Measurements from ENCODE around the gene EPG5.

DNA sequence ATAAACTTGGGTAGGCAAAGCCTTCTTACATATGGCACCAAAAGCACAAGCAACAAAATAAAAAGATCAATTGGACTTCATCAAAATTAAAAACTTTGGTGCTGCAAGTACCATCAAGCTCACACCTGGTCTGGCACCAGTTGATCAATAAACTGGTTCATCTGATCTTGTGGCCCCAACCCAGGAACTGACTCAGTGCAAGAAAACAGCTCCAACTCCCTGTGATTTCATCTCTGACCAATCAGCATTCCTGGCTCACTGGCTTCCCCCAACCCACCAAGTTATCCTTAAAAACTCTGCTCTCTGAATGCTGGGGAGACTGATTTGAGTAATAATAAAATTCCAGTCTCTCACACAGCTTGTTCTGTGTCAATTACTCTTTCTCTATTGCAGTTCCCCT lies 8.4 kb downstream of the EPG5 start:
- TF ChIP-seq YY1 (IDR thresholded peaks at IDR 0.05; ENCODE audit: low read depth) (no peak), EP300 (IDR thresholded peaks at IDR 0.05; ENCODE audit: borderline replicate concordance) (no peak), RAD21 (IDR thresholded peaks at IDR 0.05; ENCODE audit: low read depth) (no peak), TEAD4 (IDR thresholded peaks at IDR 0.05) (no peak), ZBTB7A (IDR thresholded peaks at IDR 0.05; ENCODE audit: low read depth) (no peak), TAF1 (IDR thresholded peaks at IDR 0.05; ENCODE audit: low read depth) (no peak), CREB1 (IDR thresholded peaks at IDR 0.05; ENCODE audit: low read depth) (no peak), FOXM1 (IDR thresholded peaks at IDR 0.05; ENCODE audit: borderline replicate concordance, low read depth) (no peak), CEBPB (IDR thresholded peaks at IDR 0.05) (no peak), EGR1 (IDR thresholded peaks at IDR 0.05) (no peak), NFIC (IDR thresholded peaks at IDR 0.05) (no peak)
- TF ChIP-seq, protein P1, sequence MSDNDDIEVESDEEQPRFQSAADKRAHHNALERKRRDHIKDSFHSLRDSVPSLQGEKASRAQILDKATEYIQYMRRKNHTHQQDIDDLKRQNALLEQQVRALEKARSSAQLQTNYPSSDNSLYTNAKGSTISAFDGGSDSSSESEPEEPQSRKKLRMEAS (IDR thresholded peaks at IDR 0.05): no peak
- TF ChIP-seq, protein P2, sequence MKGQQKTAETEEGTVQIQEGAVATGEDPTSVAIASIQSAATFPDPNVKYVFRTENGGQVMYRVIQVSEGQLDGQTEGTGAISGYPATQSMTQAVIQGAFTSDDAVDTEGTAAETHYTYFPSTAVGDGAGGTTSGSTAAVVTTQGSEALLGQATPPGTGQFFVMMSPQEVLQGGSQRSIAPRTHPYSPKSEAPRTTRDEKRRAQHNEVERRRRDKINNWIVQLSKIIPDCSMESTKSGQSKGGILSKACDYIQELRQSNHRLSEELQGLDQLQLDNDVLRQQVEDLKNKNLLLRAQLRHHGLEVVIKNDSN (IDR thresholded peaks at IDR 0.05): no peak
- TF ChIP-seq, protein P3, sequence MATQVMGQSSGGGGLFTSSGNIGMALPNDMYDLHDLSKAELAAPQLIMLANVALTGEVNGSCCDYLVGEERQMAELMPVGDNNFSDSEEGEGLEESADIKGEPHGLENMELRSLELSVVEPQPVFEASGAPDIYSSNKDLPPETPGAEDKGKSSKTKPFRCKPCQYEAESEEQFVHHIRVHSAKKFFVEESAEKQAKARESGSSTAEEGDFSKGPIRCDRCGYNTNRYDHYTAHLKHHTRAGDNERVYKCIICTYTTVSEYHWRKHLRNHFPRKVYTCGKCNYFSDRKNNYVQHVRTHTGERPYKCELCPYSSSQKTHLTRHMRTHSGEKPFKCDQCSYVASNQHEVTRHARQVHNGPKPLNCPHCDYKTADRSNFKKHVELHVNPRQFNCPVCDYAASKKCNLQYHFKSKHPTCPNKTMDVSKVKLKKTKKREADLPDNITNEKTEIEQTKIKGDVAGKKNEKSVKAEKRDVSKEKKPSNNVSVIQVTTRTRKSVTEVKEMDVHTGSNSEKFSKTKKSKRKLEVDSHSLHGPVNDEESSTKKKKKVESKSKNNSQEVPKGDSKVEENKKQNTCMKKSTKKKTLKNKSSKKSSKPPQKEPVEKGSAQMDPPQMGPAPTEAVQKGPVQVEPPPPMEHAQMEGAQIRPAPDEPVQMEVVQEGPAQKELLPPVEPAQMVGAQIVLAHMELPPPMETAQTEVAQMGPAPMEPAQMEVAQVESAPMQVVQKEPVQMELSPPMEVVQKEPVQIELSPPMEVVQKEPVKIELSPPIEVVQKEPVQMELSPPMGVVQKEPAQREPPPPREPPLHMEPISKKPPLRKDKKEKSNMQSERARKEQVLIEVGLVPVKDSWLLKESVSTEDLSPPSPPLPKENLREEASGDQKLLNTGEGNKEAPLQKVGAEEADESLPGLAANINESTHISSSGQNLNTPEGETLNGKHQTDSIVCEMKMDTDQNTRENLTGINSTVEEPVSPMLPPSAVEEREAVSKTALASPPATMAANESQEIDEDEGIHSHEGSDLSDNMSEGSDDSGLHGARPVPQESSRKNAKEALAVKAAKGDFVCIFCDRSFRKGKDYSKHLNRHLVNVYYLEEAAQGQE (IDR thresholded peaks at IDR 0.05; ENCODE audit: low read depth): no peak
